Calu3 (cell line): ENCODE measurements around the gene UVRAG. TPM values are rescaled to one million over a fixed set of nuclear protein-coding genes. Genes with fewer than 3 reads are reported as not detected.
"Not testable (repeated sequence)": the region's sequence is repeated elsewhere in the genome, so short reads cannot be mapped to it uniquely, and the experiment has no call there.

Source experiments
- BruUV-seq: library from RNA; stranded (reverse); fragments of 400-500 nt; replicated peaks from 2 replicates; lab custom pipeline; 2021; lab: Mats Ljungman, UMichigan
- CTCF ChIA-PET: fragments of 300-600 bp; sonication (Branson Sonifier 250); formaldehyde crosslinking; loops from one replicate; lab custom pipeline; 2022; ENCODE audit warnings: antibody characterized with exemption; lab: Charles Lee
- DNase-seq: peaks from one replicate; pipeline ENCODE4 v3.0.0; 2022
- H3K27ac Mint-ChIP-seq: one replicate; pipeline ENCODE4 v1.8.0; 2022; ENCODE audit warnings: mixed read lengths; ENCODE audit not compliant: unreplicated experiment
- H3K27me3 Mint-ChIP-seq: one replicate; pipeline ENCODE4 v1.8.0; 2022; ENCODE audit warnings: mixed read lengths; ENCODE audit not compliant: unreplicated experiment
- H3K36me3 Mint-ChIP-seq: one replicate; pipeline ENCODE4 v1.8.0; 2022; ENCODE audit warnings: mild to moderate bottlenecking, moderate library complexity, mixed read lengths; ENCODE audit not compliant: insufficient read depth, unreplicated experiment
- H3K4me1 Mint-ChIP-seq: one replicate; pipeline ENCODE4 v1.8.0; 2022; ENCODE audit warnings: mild to moderate bottlenecking, low read depth, mixed read lengths; ENCODE audit not compliant: unreplicated experiment
- H3K4me3 Mint-ChIP-seq: one replicate; pipeline ENCODE4 v1.8.0; 2022; ENCODE audit warnings: mild to moderate bottlenecking, low read depth, moderate library complexity, mixed read lengths; ENCODE audit not compliant: unreplicated experiment
- H3K9me3 Mint-ChIP-seq: one replicate; pipeline ENCODE4 v1.8.0; 2022; ENCODE audit warnings: low read depth, mixed read lengths; ENCODE audit not compliant: unreplicated experiment
- intact Hi-C: fragments of 100-400 bp; cut with micrococcal nuclease; formaldehyde crosslinking; loops from one replicate; pipeline ENCODE4 v1.10.0; 2022; ENCODE audit not compliant: unreplicated experiment
- total RNA-seq: library from RNA; stranded (reverse); gene quantifications from 2 replicates; pipeline ENCODE4 v1.2.3, GENCODE V29; 2022
- TF ChIP-seq, protein P1 (sequence below): fragments of 200-600 bp; IDR thresholded peaks from one replicate; pipeline ENCODE4 v1.8.0; 2022; ENCODE audit warnings: antibody characterized with exemption; ENCODE audit not compliant: unreplicated experiment

The UVRAG gene
- total RNA-seq, 1 experiment from 2014 or later, result 18.5 TPM

DNA sequence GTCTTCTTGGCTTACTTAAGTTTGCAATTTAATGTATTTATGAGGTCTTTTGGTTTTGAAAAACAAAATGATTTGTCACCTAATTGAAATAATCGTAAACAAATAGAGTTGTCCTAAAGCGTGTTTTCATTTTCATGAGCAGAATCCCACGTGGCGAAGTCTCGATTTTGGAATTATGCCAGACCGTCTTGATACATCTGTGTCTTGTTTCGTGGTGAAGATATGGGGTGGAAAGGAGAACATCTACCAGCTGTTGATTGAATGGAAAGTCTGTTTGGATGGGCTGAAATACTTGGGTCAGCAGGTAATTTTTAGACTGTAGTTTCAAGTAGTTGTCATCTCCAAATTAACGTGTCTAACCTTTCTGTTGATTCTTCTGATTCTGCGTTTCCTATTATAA, 64.7 kb downstream of the UVRAG start:
- TF ChIP-seq, protein P1, sequence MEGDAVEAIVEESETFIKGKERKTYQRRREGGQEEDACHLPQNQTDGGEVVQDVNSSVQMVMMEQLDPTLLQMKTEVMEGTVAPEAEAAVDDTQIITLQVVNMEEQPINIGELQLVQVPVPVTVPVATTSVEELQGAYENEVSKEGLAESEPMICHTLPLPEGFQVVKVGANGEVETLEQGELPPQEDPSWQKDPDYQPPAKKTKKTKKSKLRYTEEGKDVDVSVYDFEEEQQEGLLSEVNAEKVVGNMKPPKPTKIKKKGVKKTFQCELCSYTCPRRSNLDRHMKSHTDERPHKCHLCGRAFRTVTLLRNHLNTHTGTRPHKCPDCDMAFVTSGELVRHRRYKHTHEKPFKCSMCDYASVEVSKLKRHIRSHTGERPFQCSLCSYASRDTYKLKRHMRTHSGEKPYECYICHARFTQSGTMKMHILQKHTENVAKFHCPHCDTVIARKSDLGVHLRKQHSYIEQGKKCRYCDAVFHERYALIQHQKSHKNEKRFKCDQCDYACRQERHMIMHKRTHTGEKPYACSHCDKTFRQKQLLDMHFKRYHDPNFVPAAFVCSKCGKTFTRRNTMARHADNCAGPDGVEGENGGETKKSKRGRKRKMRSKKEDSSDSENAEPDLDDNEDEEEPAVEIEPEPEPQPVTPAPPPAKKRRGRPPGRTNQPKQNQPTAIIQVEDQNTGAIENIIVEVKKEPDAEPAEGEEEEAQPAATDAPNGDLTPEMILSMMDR, result no peak
- Mint-ChIP-seq H3K36me3 (no peaks in the 10 kb centered on the region), H3K4me1 (peaks cover 6% of the 10 kb centered on the region), H3K27me3 (no peaks in the 10 kb centered on the region), H3K27ac (no peak overlapping the region), H3K9me3 (no peaks in the 10 kb centered on the region), H3K4me3 (no peak overlapping the region)
- no TSS peak for BruUV-seq
- intact Hi-C loops, result no loop called here
- CTCF ChIA-PET, result no interaction called here
- no peak for DNase-seq

DNA sequence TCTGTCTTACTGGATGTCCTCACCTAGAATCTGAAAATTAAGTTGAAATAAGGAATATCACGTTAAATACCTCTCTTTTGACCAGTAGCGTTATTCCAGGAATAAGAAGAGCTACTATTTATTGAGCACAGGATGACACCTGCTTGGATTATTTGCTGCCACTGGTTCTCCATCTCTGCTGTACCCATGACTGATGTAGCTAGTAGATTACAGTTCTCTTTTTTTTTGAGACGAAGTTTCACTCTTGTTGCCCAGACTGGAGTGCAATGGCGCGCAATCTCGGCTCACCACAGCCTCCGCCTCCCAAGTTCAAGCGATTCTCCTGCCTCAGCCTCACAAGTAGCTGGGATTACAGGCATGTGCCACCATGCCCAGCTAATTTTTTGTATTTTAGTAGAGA, 65.3 kb downstream of the UVRAG start:
- H3K9me3 Mint-ChIP-seq, H3K4me3 Mint-ChIP-seq, H3K36me3 Mint-ChIP-seq, BruUV-seq, DNase-seq, intact Hi-C loops, H3K27ac Mint-ChIP-seq, H3K4me1 Mint-ChIP-seq, H3K27me3 Mint-ChIP-seq: not testable (repeated sequence)
- CTCF ChIA-PET, result interaction anchor here (0.6 to 0.7 kb wide), 3 partner anchors 24 to 327 kb away, joined by 3 to 11 read pairs (median 6); no protein-coding TSS in a partner anchor

- CTCF ChIA-PET, result no interaction called here
- DNase-seq, result no peak
- BruUV-seq, result no TSS peak
These were observed 69.3 kb downstream of the UVRAG start for GRCh38 chr11:75884321-75884720.

GRCh38 chr11:75888416-75888815, 73.4 kb downstream of the UVRAG start:
- TF ChIP-seq, protein P1, result no peak
- Mint-ChIP-seq H3K9me3 (no peaks in the 10 kb centered on the region), H3K27ac (no peak overlapping the region), H3K27me3 (no peaks in the 10 kb centered on the region), H3K4me1 (no peaks in the 10 kb centered on the region), H3K4me3 (no peak overlapping the region), H3K36me3 (no peaks in the 10 kb centered on the region)
- CTCF ChIA-PET, result no interaction called here
- DNase-seq, result no peak
- intact Hi-C loops, result no loop called here
- no TSS peak for BruUV-seq

More at GRCh38 chr11:75884321-75884720, 69.3 kb downstream of the UVRAG start:
- no peak overlapping the region for H3K4me3 Mint-ChIP-seq
- no peaks in the 10 kb centered on the region for H3K36me3 Mint-ChIP-seq
- H3K27me3 Mint-ChIP-seq, result no peaks in the 10 kb centered on the region
- TF ChIP-seq, protein P1, result no peak
- H3K27ac Mint-ChIP-seq, result no peak overlapping the region
- peaks cover 6% of the 10 kb centered on the region for H3K4me1 Mint-ChIP-seq
- no peaks in the 10 kb centered on the region for H3K9me3 Mint-ChIP-seq
- intact Hi-C loops, result no loop called here

DNA sequence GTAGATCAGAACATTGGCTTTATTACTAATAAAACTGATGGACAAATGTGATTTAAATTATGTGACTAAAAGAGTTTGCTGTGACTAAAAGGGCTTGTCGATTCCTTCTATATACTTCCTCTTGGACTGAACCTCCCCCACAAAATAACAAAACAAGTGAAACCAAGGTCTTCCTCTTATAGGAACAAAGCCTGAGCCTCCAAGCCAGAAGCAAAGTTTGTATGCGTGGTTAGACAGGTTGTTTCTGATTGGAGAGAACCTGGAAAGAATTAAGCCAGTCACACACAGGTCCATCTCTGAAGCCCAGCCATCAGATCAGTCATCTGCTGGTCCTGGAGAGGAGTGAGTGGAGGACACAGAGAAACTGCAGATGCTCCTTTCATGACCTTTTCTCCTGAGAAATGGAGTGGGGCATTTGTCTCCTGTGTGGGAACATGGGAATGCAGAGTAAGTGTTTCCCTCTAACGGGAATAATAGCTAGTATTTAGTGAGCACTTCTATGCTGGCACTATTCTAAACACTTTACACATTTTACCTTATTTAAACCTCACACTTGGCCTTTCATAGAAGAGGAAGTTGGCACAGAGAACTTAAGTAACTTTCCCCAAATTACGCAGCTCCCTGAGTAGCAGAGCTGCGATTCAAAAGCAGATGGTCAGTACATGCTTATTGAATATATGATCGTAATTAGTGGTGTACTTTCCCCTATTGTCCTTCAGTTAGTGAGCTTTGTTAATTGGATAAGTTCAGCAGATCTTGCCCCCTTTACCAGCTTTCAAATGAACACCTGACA, 77.1 kb downstream of the UVRAG start:
- Mint-ChIP-seq H3K36me3 (no peaks in the 10 kb centered on the region), H3K27ac (no peak overlapping the region), H3K9me3 (no peaks in the 10 kb centered on the region), H3K27me3 (no peaks in the 10 kb centered on the region), H3K4me1 (no peaks in the 10 kb centered on the region), H3K4me3 (no peak overlapping the region)
- CTCF ChIA-PET, result no interaction called here
- TF ChIP-seq, protein P1, result no peak
- intact Hi-C loops, result no loop called here
- DNase-seq, result no peak
- BruUV-seq, result no TSS peak
